ENCODE results near the gene ARMC2. TPM values are rescaled to one million over a fixed set of nuclear protein-coding genes. Genes with fewer than 3 reads are reported as not detected.

Gene ARMC2
- total RNA-seq, 1 experiment from 2014 or later: 12.6 TPM

DNA sequence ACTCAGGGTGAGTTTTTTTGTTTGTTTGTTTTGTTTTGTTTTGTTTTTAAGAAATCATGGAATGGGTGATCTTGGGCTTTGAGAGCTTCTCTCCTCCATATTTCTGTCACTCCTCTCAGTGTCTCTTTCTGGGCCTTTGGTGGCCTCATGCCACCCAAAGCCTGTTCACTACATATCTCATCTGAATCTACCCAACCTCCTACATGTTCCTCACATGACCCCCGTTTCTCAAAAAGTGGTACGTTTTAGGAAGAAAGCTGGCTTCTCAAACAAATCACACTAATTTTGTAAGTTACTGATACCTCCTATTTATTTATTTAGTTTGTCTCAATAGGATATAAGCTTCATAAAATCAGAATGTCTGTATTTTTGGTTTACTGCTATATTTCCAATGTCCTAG, 166.4 kb downstream of the ARMC2 start:
- TF ChIP-seq EZH2 (IDR thresholded peaks at IDR 0.05; ENCODE audit: borderline replicate concordance, low read depth, low read length, poor library complexity, severe bottlenecking): no peak
- TF ChIP-seq, protein P1, sequence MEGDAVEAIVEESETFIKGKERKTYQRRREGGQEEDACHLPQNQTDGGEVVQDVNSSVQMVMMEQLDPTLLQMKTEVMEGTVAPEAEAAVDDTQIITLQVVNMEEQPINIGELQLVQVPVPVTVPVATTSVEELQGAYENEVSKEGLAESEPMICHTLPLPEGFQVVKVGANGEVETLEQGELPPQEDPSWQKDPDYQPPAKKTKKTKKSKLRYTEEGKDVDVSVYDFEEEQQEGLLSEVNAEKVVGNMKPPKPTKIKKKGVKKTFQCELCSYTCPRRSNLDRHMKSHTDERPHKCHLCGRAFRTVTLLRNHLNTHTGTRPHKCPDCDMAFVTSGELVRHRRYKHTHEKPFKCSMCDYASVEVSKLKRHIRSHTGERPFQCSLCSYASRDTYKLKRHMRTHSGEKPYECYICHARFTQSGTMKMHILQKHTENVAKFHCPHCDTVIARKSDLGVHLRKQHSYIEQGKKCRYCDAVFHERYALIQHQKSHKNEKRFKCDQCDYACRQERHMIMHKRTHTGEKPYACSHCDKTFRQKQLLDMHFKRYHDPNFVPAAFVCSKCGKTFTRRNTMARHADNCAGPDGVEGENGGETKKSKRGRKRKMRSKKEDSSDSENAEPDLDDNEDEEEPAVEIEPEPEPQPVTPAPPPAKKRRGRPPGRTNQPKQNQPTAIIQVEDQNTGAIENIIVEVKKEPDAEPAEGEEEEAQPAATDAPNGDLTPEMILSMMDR (conservative IDR thresholded peaks at IDR 0.05; ENCODE audit: low read depth, low read length): no peak
- H3K9me3 ChIP-seq (ENCODE audit: low read depth, low read length, poor library complexity, severe bottlenecking): no peaks in the 10 kb centered on the region
- BruUV-seq (replicated peaks): no TSS peak
- no peak for DNase-seq (ENCODE audit: low spot score)
- no peak overlapping the region for H3K27ac ChIP-seq (ENCODE audit: low read depth, low read length, poor library complexity, severe bottlenecking)
- ChIA-PET POLR2A (ENCODE audit: low non-redundant PET) (no interaction called here), CTCF (no interaction called here)
- no peak overlapping the region for H3K4me3 ChIP-seq (ENCODE audit: low read depth, low read length, poor library complexity, severe bottlenecking)
- no peaks in the 10 kb centered on the region for H3K36me3 ChIP-seq (ENCODE audit: insufficient read depth, low read length, poor library complexity, severe bottlenecking)
- no peaks in the 10 kb centered on the region for H3K27me3 ChIP-seq (replicated peaks; ENCODE audit: insufficient read depth, low read depth, low read length, poor library complexity)
- intact Hi-C loops (cut with micrococcal nuclease; ENCODE audit: unreplicated experiment): no loop called here
- no peaks in the 10 kb centered on the region for H3K4me1 ChIP-seq (ENCODE audit: insufficient read depth, low read length, poor library complexity, severe bottlenecking)

DNA sequence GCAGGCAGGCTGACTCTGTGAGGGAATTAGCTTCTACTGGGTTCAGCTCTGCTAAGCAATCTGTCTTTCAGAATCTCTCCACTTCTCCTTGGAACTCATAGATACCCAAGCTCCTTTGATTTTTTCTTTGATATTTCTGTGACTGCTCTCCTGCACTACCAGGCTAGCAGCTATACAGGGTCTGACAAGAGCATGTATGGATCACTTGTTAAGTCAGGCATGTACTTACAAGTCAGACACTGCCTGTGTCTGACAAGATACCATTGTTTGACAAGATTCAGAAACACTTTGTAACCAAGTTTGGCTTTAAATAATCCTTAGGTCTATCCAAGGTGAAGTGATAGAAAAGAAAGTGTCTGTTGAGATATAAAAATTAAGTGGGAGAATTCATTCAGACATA, 167.0 kb downstream of the ARMC2 start:
- no peaks in the 10 kb centered on the region for H3K4me1 ChIP-seq (ENCODE audit: insufficient read depth, low read length, poor library complexity, severe bottlenecking)
- H3K27me3 ChIP-seq (replicated peaks; ENCODE audit: insufficient read depth, low read depth, low read length, poor library complexity): no peaks in the 10 kb centered on the region
- DNase-seq (ENCODE audit: low spot score): no peak
- ChIA-PET CTCF (no interaction called here), POLR2A (ENCODE audit: low non-redundant PET) (no interaction called here)
- no peak overlapping the region for H3K4me3 ChIP-seq (ENCODE audit: low read depth, low read length, poor library complexity, severe bottlenecking)
- no peaks in the 10 kb centered on the region for H3K9me3 ChIP-seq (ENCODE audit: low read depth, low read length, poor library complexity, severe bottlenecking)
- no TSS peak for BruUV-seq (replicated peaks)
- TF ChIP-seq, protein P1 (conservative IDR thresholded peaks at IDR 0.05; ENCODE audit: low read depth, low read length): no peak
- TF ChIP-seq EZH2 (IDR thresholded peaks at IDR 0.05; ENCODE audit: borderline replicate concordance, low read depth, low read length, poor library complexity, severe bottlenecking): no peak
- intact Hi-C loops (cut with micrococcal nuclease; ENCODE audit: unreplicated experiment): no loop called here
- no peak overlapping the region for H3K27ac ChIP-seq (ENCODE audit: low read depth, low read length, poor library complexity, severe bottlenecking)
- no peaks in the 10 kb centered on the region for H3K36me3 ChIP-seq (ENCODE audit: insufficient read depth, low read length, poor library complexity, severe bottlenecking)

DNA sequence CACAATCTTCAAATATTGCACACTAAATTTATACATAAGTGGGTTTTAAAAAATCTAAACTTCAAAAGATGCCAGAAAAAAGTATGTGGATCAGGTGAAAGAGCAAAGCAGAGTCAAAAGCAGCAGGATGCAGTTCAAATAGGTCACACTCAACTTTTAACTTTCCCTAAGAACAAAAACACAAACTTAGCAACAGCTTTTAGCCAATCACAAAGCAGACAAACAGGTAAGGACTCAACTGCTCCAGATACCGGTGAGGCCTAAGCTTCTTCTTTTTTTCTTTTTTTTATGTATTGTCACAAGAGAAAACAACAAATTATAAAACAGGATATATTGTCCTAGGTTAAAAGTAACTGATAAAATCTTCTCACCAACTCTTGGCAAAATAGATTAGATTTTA, 171.7 kb downstream of the ARMC2 start:
- no peak overlapping the region for H3K4me3 ChIP-seq (ENCODE audit: low read depth, low read length, poor library complexity, severe bottlenecking)
- H3K36me3 ChIP-seq (ENCODE audit: insufficient read depth, low read length, poor library complexity, severe bottlenecking): no peaks in the 10 kb centered on the region
- TF ChIP-seq, protein P1 (conservative IDR thresholded peaks at IDR 0.05; ENCODE audit: low read depth, low read length): no peak
- no peak for TF ChIP-seq EZH2 (IDR thresholded peaks at IDR 0.05; ENCODE audit: borderline replicate concordance, low read depth, low read length, poor library complexity, severe bottlenecking)
- no peaks in the 10 kb centered on the region for H3K27me3 ChIP-seq (replicated peaks; ENCODE audit: insufficient read depth, low read depth, low read length, poor library complexity)
- no peak overlapping the region for H3K27ac ChIP-seq (ENCODE audit: low read depth, low read length, poor library complexity, severe bottlenecking)
- no peaks in the 10 kb centered on the region for H3K9me3 ChIP-seq (ENCODE audit: low read depth, low read length, poor library complexity, severe bottlenecking)
- no TSS peak for BruUV-seq (replicated peaks)
- no peaks in the 10 kb centered on the region for H3K4me1 ChIP-seq (ENCODE audit: insufficient read depth, low read length, poor library complexity, severe bottlenecking)
- ChIA-PET CTCF (no interaction called here), POLR2A (ENCODE audit: low non-redundant PET) (no interaction called here)
- intact Hi-C loops (cut with micrococcal nuclease; ENCODE audit: unreplicated experiment): no loop called here
- no peak for DNase-seq (ENCODE audit: low spot score)
